Natural killer cell (primary cell): ENCODE measurements around the gene AKIRIN2. TPM values are rescaled to one million over a fixed set of nuclear protein-coding genes. Genes with fewer than 3 reads are reported as not detected.

Experiments used
- ATAC-seq, 3 donors: fragments of 150-1000 bp in 2 of 3; fragments of 200-7000 bp in 1 of 3; cut with Tn5 transposase; 1 replicate in 1 of 3; 2 replicates in 2 of 3; pipeline ENCODE4 v1.10.0; 2021; ENCODE audit warnings: mild to moderate bottlenecking in 2 of 3, moderate library complexity in 2 of 3
- DNase-seq, 2 donors: peaks; one replicate each; pipeline versions ENCODE4 v3.0.0 to v3.0.0-alpha.2; 2013 to 2021; ENCODE audit warnings: mixed read lengths in 1 of 2
- H3K27ac ChIP-seq: one replicate; pipeline ENCODE4 v1.5.1; 2013; ENCODE audit warnings: mild to moderate bottlenecking, low read length
- H3K27me3 ChIP-seq: one replicate; pipeline ENCODE4 v1.6.1; 2013; ENCODE audit warnings: low read length; ENCODE audit not compliant: control insufficient read depth, insufficient read depth
- H3K36me3 ChIP-seq: one replicate; pipeline ENCODE4 v1.6.1; 2013; ENCODE audit warnings: low read length; ENCODE audit not compliant: control insufficient read depth, insufficient read depth
- H3K4me1 ChIP-seq: one replicate; pipeline ENCODE4 v1.6.1; 2013; ENCODE audit warnings: low read length; ENCODE audit not compliant: control insufficient read depth, insufficient read depth
- H3K4me3 ChIP-seq: one replicate; pipeline ENCODE4 v1.5.1; 2013; ENCODE audit warnings: low read length
- H3K9me3 ChIP-seq: one replicate; pipeline ENCODE4 v1.6.1; 2013; ENCODE audit warnings: low read length; ENCODE audit not compliant: control insufficient read depth, insufficient read depth
- H3K27ac Mint-ChIP-seq, 2 donors: one replicate each; pipeline ENCODE4 v1.8.0; 2022; ENCODE audit warnings: mild to moderate bottlenecking in 2 of 2, mixed read lengths in 2 of 2, moderate library complexity in 1 of 2
- H3K27me3 Mint-ChIP-seq, 2 donors: one replicate each; pipeline ENCODE4 v1.8.0; 2022; ENCODE audit warnings: low read depth in 2 of 2, mixed read lengths in 2 of 2
- H3K36me3 Mint-ChIP-seq: one replicate; pipeline ENCODE4 v1.8.0; 2022; ENCODE audit warnings: mixed read lengths
- H3K4me1 Mint-ChIP-seq, 2 donors: one replicate each; pipeline ENCODE4 v1.8.0; 2022; ENCODE audit warnings: mixed read lengths in 2 of 2
- H3K4me3 Mint-ChIP-seq: one replicate; pipeline ENCODE4 v1.8.0; 2022; ENCODE audit warnings: mild to moderate bottlenecking, moderate library complexity, mixed read lengths
- H3K9me3 Mint-ChIP-seq, 2 donors: one replicate each; pipeline ENCODE4 v1.8.0; 2022; ENCODE audit warnings: mixed read lengths in 2 of 2
- CTCF ChIP-seq: fragments of 200-600 bp; IDR thresholded peaks from one replicate; pipeline ENCODE4 v1.8.0; 2022; ENCODE audit warnings: antibody characterized with exemption
- whole genome bisulfite sequencing: methylation state at CpG from one replicate; pipeline ENCODE4 v1.1.7; 2013; ENCODE audit warnings: missing lambda C conversion rate; ENCODE audit not compliant: insufficient coverage; 5-methylcytosine and 5-hydroxymethylcytosine counted together
- intact Hi-C: fragments of 100-400 bp; cut with micrococcal nuclease; formaldehyde crosslinking; loops from one replicate; pipeline ENCODE4 v1.14.2; 2022
- total RNA-seq, 4 donors: library from RNA; stranded (reverse); fragments of 120-200 nt in 1 of 4; gene quantifications; one replicate each; pipeline versions ENCODE4 v1.2.3 to v1.2.4, GENCODE V29; 2013 to 2022

AKIRIN2 gene
- total RNA-seq, 3 donors from 2014 or later (not counting 1 experiment from before 2014, with no cell fraction given) = 102 to 156 (median 108) TPM

GRCh38 chr6:87639373-87639772, 62.7 kb downstream of the AKIRIN2 start:
- WGBS = 100% methylated on average over 4 of the region's 4 CpGs
- Mint-ChIP-seq H3K4me3 (no peak overlapping the region), H3K36me3 (no peaks in the 10 kb centered on the region), H3K27ac (no peak overlapping the region), H3K27me3 (no peaks in the 10 kb centered on the region), H3K9me3 (no peaks in the 10 kb centered on the region), H3K4me1 (no peaks in the 10 kb centered on the region)
- Histone ChIP-seq H3K4me3 (no peak overlapping the region), H3K9me3 (no peaks in the 10 kb centered on the region), H3K4me1 (no peaks in the 10 kb centered on the region), H3K27ac (no peak overlapping the region), H3K36me3 (peaks cover 3% of the 10 kb centered on the region), H3K27me3 (no peaks in the 10 kb centered on the region)
- DNase-seq (no peak), ATAC-seq (no peak)
- TF ChIP-seq CTCF = no peak
- intact Hi-C loops = no loop called here

GRCh38 chr6:87637106-87637505, 64.9 kb downstream of the AKIRIN2 start:
- Histone ChIP-seq H3K9me3 (no peaks in the 10 kb centered on the region), H3K27me3 (no peaks in the 10 kb centered on the region), H3K4me1 (no peaks in the 10 kb centered on the region), H3K27ac (no peak overlapping the region), H3K36me3 (peaks cover 3% of the 10 kb centered on the region), H3K4me3 (no peak overlapping the region)
- H3K27me3 Mint-ChIP-seq = no peaks in the 10 kb centered on the region
- WGBS = no CpG with 5 or more reads among the region's 1 CpG
- no peak for DNase-seq
- ATAC-seq = no peak
- H3K36me3 Mint-ChIP-seq = no peaks in the 10 kb centered on the region
- no peak for TF ChIP-seq CTCF
- no peak overlapping the region for H3K27ac Mint-ChIP-seq
- no peaks in the 10 kb centered on the region for H3K4me1 Mint-ChIP-seq
- intact Hi-C loops = no loop called here
- H3K4me3 Mint-ChIP-seq = no peak overlapping the region
- H3K9me3 Mint-ChIP-seq = no peaks in the 10 kb centered on the region

- Mint-ChIP-seq H3K27me3 (no peaks in the 10 kb centered on the region), H3K4me1 (no peaks in the 10 kb centered on the region), H3K9me3 (no peaks in the 10 kb centered on the region), H3K27ac (no peak overlapping the region), H3K4me3 (no peak overlapping the region), H3K36me3 (no peaks in the 10 kb centered on the region)
- DNase-seq = no peak
- H3K4me1 ChIP-seq = no peaks in the 10 kb centered on the region
- 100% methylated on average over 1 of the region's 1 CpG for WGBS
- no peak overlapping the region for H3K27ac ChIP-seq
- H3K4me3 ChIP-seq = no peak overlapping the region
- no peak for ATAC-seq
- H3K27me3 ChIP-seq = no peaks in the 10 kb centered on the region
- no peaks in the 10 kb centered on the region for H3K9me3 ChIP-seq
- TF ChIP-seq CTCF = no peak
- peaks cover 3% of the 10 kb centered on the region for H3K36me3 ChIP-seq
- intact Hi-C loops = no loop called here
Measured at GRCh38 chr6:87636315-87636714, 65.7 kb downstream of the AKIRIN2 start.

- H3K27me3 ChIP-seq = no peaks in the 10 kb centered on the region
- no peak overlapping the region for H3K4me3 ChIP-seq
- Mint-ChIP-seq H3K9me3 (no peaks in the 10 kb centered on the region), H3K36me3 (no peaks in the 10 kb centered on the region), H3K4me1 (no peaks in the 10 kb centered on the region), H3K4me3 (no peak overlapping the region), H3K27me3 (no peaks in the 10 kb centered on the region), H3K27ac (no peak overlapping the region)
- no peak for DNase-seq
- no peak for ATAC-seq
- no peak overlapping the region for H3K27ac ChIP-seq
- 100% methylated on average over 1 of the region's 3 CpGs for WGBS
- H3K4me1 ChIP-seq = no peaks in the 10 kb centered on the region
- H3K36me3 ChIP-seq = peaks cover 5% of the 10 kb centered on the region
- TF ChIP-seq CTCF = no peak
- intact Hi-C loops = no loop called here
- H3K9me3 ChIP-seq = no peaks in the 10 kb centered on the region
Measured at GRCh38 chr6:87633851-87634250, 68.2 kb downstream of the AKIRIN2 start.
